Measurements from ENCODE around the gene CDH23. TPM values are rescaled to one million over a fixed set of nuclear protein-coding genes. Genes with fewer than 3 reads are reported as not detected.

Gene CDH23
- total RNA-seq, 1 experiment from 2014 or later = 0.37 TPM

DNA sequence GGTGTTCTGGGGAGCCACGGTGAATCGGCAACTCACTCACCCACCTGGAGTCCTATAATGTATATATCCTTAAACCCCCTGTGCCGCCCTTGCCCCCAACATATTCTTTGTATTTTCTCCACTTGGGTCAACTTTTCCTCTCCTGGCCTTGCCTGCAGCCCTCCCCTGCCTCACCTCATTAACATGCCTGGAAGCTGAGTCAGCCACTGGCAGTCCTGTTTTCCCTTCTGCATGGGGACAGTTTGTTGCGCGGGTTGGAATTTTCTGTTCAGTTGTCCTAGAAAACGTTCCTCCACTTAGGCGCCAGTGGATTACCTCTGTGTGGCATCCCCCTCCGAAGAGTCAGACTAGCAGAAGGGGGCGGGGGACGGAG, 225.4 kb downstream of the CDH23 start:
- peak; percentile 55 for DNase-seq (ENCODE audit: low spot score)

DNA sequence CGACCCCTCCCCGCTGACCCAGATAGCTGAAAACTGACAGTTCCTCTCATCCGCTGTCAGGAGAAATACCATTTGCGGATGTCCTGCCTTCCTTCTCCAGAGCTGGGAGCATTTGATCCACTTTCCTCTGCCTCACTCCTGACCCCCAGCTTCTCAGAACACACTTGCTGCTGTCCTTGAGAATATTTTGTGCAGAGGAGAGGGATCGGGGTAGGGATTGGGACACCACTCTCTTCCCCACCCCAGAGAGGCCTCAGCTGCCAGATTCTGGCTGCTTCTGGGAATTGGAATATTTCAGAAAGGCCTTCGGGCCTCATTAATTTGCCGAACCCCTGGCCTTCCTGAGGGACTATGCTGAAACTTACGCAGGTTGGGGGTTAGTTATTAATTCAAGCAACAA, 225.9 kb downstream of the CDH23 start:
- no peak for DNase-seq (ENCODE audit: low spot score)

DNA sequence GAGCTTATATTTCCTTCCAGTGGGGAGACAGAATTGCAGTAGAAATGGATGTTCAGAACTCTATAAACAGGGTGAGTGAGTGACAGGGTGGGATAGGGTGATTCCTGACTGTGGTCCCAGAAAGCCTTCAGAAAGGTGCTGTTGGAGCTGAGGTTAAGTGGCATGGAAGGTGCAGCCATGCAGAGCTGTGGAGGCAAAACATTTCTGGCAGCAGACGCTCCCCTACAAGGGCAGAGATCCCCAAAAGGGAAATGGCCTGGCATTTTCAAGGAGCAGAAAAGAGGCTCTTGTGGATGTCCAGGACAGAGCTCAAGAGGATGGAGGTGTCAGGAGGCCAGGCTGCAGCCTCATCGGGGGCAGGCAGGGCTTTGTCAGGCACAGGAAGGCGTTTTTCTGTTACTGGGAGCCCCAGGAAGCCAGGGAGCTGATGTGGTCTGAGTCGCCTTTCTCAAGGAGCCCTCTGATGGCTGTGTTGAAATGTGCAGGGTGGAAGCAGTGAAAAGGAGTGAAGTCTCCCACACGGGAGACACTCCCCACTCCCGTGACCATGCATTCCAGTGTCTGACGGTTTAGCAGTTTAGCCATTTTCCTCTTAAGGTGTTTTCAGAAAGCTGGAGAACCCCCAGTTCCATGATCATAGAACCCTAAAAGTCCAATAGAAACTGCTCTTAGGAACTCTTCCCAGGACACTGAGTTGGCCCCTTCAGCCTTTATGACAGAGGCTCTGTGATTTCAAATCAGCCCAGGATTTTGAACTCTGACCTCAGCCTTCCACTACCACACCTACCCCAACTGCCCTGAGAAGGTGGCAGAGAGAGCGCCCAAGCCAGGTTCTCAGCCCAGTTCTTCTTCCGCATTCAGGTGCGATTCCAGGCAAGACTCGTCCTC, 226.6 kb downstream of the CDH23 start:
- peak; percentile 33 for DNase-seq (ENCODE audit: low spot score)

DNA sequence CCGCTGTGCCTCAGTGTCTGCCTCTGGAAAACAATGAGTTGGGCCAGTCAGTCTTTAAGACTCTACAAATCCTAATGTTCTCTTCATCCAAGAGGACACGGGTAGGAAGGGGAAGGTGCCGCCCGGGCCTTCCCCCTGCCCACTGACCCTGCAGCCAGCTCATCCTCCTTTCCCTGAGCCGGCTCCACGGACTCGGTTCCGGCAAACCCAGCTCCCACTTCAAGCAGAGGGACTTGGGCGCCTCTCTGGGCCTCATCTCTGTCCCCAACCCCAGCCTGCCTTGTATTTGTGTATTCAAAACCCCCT, 227.2 kb downstream of the CDH23 start:
- no peak for DNase-seq (ENCODE audit: low spot score)

DNA sequence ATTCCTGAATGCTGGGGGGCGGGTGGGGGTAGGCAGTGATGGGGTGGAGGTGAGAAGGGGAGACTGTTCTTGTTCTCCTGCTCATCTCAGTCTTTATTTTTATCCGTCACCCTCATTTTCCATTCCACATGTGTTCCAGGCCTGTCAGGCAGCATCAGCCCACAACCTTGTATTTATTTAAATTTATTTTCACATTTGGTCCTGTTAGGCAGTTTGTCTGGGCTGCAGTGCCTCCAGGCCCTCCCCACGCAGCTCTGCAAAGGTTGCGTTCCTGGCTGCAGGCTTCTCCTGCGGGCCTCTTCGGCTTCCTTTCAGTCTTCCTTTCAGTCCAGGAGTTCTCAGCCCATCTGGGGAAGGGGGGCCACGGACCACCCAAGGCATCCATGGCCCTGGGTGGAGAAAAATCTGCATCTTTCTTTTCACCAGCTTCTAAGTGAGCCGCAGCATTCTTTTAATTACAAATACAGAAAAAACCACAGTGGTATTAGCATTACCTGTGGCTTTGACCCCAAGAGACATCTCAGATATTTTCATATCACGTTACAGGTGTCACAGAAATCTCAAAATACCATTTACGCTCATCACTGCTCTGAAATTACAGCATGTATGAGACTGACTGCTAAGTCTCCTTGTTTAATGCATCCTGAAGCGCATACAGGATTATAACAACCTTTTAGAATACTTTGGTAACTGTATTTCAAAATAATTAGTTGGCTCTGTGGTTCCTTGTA, 228.9 kb downstream of the CDH23 start:
- no peak for DNase-seq (ENCODE audit: low spot score)

DNA sequence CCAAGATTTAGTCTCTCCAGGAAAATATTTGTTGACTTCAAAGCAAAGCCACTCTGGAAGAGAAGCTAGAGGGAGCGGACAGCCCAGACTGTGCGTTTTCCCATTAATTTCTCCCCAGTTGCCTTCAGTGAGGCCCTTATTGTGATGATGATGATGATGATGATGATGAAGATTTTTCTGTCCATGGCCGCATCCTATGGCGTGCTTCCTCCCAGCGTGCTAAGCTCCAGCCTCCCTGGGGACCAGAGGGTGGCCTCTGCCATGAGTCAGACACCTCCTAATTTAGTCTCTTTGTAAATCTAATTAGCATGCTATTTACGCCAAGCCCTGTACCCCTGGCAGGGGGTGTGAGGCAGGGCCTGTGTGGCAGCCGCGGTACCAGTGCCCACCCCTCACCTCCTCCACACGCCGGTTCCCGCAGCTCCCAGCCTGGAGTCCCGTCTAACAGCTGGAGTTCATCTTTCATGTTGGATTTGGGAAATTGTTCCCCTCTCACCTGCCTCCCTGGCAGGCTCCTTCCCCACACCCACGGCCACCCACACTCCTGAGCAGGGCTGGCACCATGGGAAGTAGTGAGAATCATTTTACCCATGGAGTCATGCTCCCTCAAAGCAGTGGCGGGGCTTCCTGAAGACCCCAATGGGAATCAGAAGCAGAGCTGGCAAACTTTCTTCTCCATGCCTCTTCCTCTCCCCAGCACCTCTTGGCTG, 230.7 kb downstream of the CDH23 start:
- no peak for DNase-seq (ENCODE audit: low spot score)

DNA sequence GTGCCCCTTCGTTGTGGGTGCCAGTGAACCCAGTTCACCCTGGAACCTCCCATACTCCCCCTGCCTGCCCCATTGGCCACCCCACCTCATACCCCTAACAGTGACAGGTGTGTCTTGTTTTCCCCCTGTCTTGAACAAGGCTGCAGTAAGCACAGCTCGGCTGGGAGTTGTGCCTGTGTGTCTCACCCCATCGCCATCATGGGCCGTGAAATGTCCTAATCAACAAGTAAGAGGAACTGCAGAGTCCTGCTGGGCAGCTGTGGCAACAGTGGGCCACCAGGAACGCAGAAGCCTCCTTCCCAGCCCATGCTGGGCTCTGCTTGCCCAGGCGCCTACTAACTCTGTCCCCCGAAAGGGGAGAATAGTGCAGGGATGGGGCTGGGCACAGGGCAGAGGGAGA, 231.2 kb downstream of the CDH23 start:
- DNase-seq (ENCODE audit: low spot score) = no peak

DNA sequence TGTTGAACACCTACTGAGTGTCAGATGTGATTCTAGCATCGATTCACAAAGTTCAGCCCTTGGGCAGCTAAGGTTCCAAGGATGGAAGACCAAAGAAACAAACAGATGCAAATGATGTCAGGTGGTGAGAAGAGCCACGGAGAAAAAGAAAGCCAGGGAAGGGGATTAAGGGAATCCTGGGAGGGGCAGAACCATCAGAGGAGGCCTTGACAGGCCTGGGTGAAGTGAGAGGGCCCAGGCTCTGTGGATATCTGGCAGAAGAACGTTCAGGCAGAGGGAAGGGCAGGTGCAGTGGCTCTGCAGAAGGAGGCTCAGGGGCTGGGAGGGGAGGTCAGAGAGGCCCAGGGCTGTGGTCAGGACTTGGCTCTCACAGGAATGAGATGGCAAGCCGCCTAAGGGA, 232.4 kb downstream of the CDH23 start:
- no peak for DNase-seq (ENCODE audit: low spot score)

DNA sequence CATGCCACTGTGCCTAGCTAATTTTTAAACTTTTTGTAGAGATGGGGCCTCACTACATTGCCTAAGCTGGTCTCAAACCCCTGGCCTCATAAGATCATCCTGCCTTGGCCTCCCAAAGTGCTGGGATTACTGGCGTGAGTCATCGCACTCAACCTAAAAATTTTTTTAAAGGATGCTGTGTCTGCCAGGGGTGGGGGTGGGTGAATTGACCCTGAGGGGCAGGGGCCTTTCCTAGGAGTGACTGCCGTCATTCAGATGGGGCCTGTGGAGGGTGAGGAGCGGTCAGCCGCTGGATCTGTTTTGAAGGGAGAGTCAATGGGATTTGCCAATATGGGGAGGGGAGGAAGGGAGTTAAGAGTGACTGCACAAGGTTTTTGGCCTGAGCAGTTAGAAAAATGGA, 233.4 kb downstream of the CDH23 start:
- DNase-seq (ENCODE audit: low spot score) = no peak

DNA sequence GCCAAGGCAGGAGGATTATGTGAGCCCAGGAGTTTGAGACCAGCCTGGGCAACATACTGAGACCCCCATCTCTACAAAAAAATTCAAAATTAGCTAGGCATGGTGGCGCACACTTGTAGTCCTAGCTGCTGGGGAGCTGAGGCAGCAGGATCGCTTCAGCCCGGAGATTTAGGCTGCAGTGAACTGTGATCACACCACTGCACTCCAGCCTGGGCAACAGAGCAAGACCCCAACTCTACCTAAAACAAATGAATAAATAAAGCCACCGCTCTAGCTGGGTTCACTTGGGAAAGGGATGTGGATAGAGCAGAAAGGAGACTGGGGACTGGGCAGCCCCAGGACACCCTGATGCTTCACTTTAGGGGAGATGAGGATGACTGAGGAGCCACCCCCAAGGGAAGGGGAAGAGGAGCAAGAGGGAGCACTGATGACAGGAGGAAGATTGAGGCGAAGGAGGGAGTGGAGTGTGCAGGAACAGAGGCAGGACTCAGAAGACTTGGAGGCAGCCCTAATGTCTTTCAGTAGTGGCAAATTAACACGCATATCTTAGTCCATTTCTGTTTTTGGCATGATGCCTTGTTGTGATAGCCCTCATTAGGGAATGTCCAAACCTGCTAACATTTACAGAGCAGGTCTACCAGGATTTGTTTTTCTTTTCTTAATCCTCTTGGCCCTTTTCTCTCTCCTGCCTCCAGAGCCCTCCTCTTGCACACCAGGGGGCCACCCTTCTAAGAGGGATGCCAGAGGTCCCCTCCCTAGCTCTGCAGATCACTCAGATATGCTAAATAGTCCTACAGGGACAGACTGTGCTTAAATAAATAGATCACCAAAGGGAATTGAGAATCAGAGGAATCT, 234.5 kb downstream of the CDH23 start:
- DNase-seq (ENCODE audit: low spot score) = no peak

DNA sequence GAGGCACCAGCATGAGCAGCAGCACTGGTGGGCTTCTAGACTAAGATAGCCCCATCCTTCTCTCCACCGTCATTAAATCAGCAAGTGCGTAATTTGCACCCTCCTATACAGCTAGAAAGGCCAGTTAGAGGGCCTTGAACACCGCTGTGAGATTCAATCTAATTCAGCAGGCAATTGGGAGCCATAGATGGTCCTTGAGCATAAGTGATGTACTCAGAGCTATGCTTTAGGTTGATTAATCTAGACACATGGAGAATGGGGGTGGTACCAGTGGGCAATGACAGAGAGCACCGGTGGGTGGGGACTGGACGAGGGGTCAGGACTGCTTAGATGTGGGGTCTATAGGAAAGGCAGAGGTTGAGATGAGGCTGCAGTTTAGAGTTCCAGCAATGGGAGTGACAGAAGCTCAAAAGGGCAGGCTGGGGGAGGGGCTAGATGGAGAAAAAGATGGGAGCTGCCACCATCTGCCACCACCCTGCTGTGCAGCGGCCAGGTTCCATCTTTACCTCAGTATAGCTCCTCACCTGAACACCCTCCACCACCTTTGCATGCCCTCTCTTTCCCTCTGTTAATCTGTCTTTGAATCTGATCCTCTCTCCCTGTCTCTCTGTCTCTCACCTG, 235.6 kb downstream of the CDH23 start:
- no peak for DNase-seq (ENCODE audit: low spot score)

DNA sequence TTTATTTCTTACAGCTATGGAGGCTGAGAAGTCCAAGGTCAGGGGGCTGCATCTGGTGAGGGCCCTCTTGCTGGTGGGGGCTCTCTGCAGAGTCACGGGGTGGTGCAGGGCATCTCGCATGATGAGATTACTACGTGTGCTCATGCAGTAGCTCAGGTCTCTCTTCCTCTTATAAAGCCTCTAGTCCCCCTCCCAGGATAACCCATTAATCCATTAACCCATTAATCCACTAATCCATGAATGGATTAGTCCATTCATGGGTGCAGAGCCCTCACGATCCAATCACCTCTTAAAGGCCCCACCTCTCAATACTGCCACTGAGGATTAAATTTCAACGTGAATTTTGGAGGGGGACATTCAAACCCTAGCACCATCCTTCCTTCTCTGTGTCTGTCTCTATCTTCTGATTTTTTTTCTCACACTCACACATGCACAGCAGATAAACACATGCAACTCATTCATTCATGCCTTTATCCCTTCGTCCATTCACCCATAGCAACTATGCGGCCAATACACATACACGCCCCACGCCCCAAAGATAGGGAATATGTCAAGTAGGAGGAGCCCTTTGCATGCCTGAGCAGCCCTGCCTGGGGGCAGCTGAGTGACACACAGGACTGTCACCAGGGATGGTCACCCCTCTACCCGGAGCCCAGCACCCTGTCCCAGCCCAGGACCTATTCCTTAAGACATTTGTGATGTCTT, 236.3 kb downstream of the CDH23 start:
- DNase-seq (ENCODE audit: low spot score) = no peak

DNA sequence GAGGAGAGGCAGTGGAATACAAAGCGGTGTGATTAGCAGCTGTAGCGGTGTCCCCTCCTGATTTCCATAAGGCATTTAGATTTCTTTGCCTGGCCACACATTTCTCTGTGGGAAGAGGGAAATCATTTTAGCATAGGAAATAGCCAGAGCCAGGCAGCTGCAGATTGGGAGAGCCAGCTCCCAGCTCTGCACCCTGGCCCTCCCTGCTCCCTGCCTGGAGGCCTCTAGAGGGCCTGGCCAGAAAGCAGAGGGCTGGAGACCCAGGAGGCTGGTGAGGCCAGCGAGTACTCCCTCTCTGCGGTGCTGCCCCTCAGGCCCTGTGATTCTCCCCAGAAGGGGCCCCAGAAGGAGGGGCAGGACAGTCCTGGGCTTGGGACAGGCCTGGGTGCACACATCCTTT, 237.2 kb downstream of the CDH23 start:
- no peak for DNase-seq (ENCODE audit: low spot score)

DNA sequence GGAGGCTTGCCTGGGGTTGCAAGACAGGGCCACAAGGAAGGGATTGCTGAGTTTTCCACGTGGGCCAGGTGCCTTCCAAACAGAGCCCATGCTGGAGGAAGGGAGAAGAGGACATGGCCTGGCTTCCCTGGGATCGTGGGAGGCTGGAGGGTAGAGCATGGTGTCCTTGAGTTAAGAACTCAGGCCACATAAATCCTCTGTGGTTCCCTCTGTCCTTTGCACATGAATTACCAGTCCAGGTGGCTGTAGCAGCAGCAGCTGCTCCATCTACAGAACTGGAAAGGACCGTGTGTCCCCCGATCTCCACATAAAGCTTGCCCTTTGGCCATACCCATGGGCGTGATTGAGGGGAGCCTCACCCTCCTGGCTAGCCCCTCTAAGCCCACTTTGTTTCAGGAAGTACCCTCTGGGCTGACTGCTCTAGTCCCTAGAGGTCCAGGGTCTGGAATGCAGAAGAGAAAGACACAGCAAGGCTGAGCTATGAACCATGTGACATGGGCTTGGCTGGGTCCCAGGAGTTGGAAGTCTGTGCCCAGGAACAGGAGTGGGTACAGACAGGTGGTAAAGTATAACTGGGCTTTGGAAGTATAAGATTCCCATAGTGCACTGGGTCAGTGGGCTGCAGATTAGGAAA, 237.9 kb downstream of the CDH23 start:
- DNase-seq (ENCODE audit: low spot score) = no peak

DNA sequence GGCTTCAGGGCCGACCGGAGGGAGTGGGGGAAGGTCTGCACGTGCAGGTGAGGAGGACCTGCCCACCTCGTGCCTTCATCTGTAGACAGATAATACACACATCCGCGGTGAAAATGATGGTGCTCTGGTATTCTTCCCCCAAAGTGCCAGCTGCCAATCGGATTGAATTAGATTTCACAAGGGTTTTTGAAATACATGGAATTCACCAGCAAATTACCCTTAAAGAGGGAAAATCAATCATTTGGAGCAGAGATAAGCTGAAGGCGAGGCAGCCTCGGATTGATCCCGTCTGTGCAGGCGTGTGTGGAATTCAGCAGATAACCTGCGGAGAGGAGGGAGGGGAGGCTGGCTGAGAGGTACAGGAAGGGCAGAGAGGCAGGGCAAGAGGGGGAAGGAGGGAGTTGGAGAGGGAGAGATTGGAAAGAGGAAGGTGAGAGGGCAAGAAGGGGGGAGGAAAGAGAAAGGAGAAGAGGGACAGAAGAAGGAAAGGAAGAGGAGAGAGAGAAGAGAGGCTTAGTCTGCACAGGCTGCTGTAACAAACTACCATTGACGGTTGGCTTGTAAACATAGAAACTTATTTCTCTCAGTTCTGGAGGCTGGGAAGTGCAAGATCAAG, 238.6 kb downstream of the CDH23 start:
- DNase-seq (ENCODE audit: low spot score) = no peak

DNA sequence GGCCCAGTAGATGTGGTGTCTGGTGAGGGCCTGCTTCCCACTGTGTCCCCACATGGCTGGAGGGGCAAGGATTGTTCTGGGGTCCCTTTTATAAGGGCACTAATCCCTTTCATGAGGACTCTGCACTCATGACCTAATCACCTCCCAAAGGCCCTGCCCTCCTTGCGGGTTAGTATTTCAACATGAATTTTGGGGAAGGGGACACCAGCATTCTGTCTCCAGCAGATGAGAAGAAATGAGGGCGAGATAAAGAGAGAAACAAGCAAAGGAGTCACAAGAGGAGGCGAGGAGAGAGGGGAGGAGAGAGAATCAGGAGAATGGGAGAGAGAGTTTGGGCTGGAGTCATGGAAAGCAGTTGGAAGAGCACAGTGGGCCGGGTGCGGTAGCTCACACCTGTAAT, 239.1 kb downstream of the CDH23 start:
- no peak for DNase-seq (ENCODE audit: low spot score)

DNA sequence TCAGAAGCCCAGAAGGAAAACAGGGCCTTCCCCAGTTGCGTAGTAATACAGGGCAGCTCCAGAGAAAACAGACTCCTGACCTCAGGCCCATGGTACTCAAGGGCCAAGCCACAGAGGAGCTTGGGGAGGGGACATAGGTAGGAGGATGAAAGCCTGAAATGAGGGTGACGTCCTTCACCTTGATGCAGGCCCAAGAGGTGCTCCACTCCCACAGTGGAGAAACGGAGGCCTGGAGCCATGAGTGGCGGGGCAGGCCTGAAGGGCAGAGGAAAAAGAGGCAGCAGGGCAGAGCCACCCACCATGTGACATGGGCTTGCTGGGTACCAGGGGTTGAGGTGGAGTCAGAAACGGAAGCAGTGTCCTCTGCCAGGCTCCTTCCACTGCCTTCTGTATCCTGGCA, 239.9 kb downstream of the CDH23 start:
- DNase-seq (ENCODE audit: low spot score) = no peak

DNA sequence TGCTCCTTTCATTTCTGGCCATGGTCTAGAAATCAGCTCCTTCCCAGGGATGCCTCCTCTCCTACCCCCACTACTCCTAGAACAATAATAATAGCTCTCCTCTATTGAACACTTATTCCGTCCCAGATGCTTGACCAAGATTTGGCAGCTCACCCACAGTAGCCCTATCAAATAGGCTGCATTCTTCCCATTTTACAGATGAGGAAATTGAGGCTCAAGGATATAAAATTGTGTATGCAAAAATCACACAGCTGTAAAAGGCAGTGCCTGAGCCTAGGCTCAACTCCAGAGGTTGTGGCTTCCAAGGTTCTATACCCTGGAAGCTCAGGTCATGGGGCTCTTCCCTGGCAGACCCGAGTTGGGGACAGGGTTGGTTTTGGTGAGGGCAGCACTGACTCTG, 240.6 kb downstream of the CDH23 start:
- no peak for DNase-seq (ENCODE audit: low spot score)

DNA sequence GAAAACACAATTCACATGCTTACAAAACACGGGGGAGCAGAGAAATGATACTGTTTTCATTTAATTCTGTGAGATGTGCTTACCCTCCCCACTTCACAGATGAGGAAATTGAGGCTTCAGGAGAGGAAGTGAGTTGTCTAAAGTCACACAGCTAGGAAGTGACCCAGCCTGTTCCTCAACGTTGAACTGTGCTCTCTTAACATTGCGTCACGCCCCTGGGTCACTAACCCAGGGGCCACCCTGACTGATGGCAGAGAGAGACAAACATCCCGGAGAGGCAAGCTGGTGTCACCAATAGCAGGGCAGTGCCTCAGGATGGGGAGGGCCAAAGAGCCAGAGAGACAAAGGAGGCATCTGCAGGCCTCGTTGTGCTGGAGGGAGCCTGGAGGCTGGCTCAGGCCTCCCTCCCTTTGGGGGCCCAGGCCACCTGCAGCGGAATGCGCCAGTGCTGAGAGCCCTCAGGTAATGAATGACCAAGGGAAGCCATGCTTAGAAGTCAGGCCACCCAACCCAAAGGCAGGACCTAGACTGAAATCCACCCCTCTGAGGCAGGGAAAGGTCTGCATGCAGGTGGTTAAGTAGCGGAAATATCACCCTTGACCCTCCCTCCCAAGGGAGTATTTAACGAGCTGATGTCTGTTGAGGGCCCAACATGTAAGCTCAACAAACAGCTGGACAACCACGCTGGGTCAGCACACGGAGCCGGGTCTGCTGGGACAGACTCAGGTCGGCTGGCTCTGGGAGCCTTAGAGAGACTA, 241.5 kb downstream of the CDH23 start:
- DNase-seq (ENCODE audit: low spot score) = no peak

Data from H4 (cell line).